Gastroesophageal sphincter (tissue), 4 donors: ENCODE results near the gene PRKCSH. TPM values are rescaled to one million over a fixed set of nuclear protein-coding genes. Genes with fewer than 3 reads are reported as not detected.

Source experiments
- ATAC-seq: fragments of 150-250 bp; one replicate; pipeline ENCODE4 v1.9.1; 2016; ENCODE audit warnings: mild to moderate bottlenecking, moderate library complexity
- H3K27ac ChIP-seq, 4 donors: fragments of 200-600 bp; sonication (generic) in 3 of 4; 1 replicate in 3 of 4; 2 replicates in 1 of 4; pipeline ENCODE4 v1.5.1; 2016 to 2019
- H3K27me3 ChIP-seq: fragments of 200-600 bp; sonication (generic); one replicate; pipeline ENCODE4 v1.5.1; 2019
- H3K36me3 ChIP-seq, 2 donors: fragments of 200-600 bp; sonication (generic); one replicate each; pipeline ENCODE4 v1.5.1; 2019; ENCODE audit warnings: control low read depth in 1 of 2
- H3K4me1 ChIP-seq, 3 donors: fragments of 200-600 bp; sonication (generic); 1 replicate in 2 of 3; 2 replicates in 1 of 3; pipeline ENCODE4 v1.5.1; 2016 to 2019; ENCODE audit warnings: control low read depth in 2 of 3
- H3K4me3 ChIP-seq, 2 donors: fragments of 200-600 bp; sonication (generic); one replicate each; pipeline ENCODE4 v1.5.1; 2019; ENCODE audit warnings: mild to moderate bottlenecking in 1 of 2, moderate library complexity in 1 of 2
- H3K9me3 ChIP-seq, 3 donors: fragments of 200-600 bp; sonication (generic); one replicate each; pipeline ENCODE4 v1.5.1; 2017 to 2019; ENCODE audit warnings: control low read depth in 2 of 3
- EP300 ChIP-seq: sonication (generic); formaldehyde crosslinking; IDR thresholded peaks from one replicate; pipeline ENCODE4 v1.6.1; 2017; ENCODE audit warnings: antibody characterized with exemption, mild to moderate bottlenecking
- POLR2A ChIP-seq, 2 donors: fragments of 450-650 bp; IDR thresholded peaks; one replicate each; pipeline ENCODE4 v1.6.1; 2017; ENCODE audit warnings: antibody characterized with exemption in 2 of 2, mild to moderate bottlenecking in 2 of 2, moderate library complexity in 1 of 2
- POLR2AphosphoS5 ChIP-seq: sonication (generic); formaldehyde crosslinking; IDR thresholded peaks from one replicate; pipeline ENCODE4 v1.6.1; 2017; ENCODE audit warnings: antibody characterized with exemption
- WGBS, 2 donors: methylation state at CpG; one replicate each; pipeline ENCODE4 v1.1.5; 2018; ENCODE audit warnings: low coverage in 1 of 2; 5-methylcytosine and 5-hydroxymethylcytosine counted together
- total RNA-seq, 4 donors: library from RNA; depleted of rRNA; stranded (reverse); fragments of >200 nt; gene quantifications; one replicate each; pipeline ENCODE4 v1.1.0, GENCODE V29; 2016
- TF ChIP-seq, protein P1 (sequence below), 4 experiments: fragments of 200-600 bp in 2 of 4; fragments of 450-650 bp in 2 of 4; sonication (generic) in 1 of 4; IDR thresholded peaks; one replicate each; pipeline ENCODE4 v1.5.1; 2017 to 2019; ENCODE audit warnings: antibody characterized with exemption in 4 of 4, mild to moderate bottlenecking in 2 of 4, moderate library complexity in 2 of 4

The PRKCSH gene
- total RNA-seq, 4 donors from 2014 or later, result 72.8 to 112 (median 85.8) TPM

DNA sequence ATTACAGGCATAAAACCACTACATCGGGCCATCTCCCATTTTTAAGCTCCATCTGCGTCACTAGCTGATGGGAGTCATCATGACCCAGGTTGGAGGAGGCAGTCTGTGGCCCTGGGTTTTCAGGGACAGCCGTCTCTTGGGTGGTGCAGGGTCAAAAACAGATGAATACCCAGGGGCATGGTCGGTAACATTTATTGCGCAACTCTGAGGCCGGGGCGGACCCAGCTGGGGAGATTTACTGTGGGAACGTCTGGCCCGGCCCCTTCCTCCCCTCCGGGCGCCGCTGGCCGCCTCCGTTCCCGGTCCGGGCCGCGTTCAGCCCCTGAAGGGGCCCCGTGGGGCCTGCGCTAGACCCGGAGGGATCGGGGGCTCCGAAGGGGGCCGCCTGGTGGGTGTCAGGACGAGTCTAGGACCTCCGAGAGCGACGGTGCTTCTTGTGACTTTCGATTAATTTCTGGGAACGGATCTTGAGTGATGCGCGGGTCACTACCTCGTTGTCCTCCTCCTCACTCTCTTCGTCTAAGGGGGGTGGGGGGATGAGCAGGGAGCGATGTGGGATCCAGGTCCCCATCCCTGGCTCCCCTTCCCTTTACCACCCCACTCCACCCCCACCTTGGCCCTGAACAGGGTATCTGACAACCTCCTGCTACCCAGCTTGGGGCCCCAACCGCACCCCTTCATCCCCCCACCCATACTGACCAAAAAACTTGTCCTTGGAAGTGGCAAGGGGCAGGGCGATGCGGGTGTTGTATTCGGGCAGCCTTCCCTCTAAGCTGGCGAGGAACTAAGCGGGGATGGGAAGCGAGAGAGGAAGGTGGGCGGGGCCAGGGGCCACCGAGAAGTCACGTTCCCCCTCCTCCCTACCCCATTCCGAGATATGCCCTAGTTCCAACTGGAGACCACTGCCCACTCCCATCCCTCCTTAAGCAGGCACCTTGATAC lies 14.7 kb upstream of the PRKCSH start:
- Histone ChIP-seq H3K27ac (peak overlapping the region in 2 of 4 donors; percentile 25 to 32), H3K9me3 (no peaks in the 10 kb centered on the region), H3K27me3 (peaks cover 86% of the 10 kb centered on the region), H3K4me3 (peak overlapping the region in 1 of 2 donors; percentile 44), H3K36me3 (no peaks in the 10 kb centered on the region), H3K4me1 (peaks cover 0 to 53% (median 31%) of the 10 kb centered on the region in 3 donors)
- 4 to 20% methylated on average over 10 to 22 of the region's 46 CpGs for WGBS, 2 donors
- peak; percentile 57 for ATAC-seq
- TF ChIP-seq POLR2AphosphoS5 (no peak), POLR2A (IDR thresholded peaks at IDR 0.05) (no peak), EP300 (no peak)

DNA sequence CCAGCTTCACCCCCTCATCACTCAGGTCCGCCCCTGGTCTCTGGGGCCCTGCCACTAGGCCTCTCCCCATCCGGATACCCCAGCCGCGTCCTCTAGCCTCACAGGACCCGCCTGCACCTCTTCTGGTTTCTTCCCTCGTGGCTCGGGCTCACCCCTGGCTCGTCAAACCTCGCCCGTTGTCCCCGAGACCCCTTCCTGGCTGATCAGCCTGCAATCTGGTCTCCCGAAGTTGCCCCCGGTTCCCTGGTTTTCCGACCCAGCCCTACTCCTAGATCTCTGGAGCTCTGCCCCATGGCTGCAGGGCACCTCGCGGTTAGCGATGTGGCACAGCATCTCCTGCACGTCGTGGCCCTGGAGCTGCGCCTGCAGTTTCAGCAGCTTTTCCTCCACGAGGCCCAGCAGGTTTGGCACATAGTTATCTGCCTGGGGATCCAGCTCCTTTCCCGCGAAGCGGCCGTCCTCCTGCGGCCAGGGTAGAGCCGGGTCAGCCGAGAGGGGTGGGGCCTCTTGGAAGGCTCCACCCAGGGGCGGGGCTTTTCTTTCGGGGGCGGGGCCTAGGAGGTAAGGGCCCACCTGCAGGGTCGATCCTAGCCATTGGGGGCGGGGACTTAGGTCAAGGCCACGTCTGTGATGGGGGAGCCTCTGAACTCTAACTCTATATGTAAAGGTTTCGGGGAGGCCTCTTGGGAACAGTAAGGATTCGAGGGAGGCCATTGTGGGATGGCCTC lies 13.9 kb upstream of the PRKCSH start:
- H3K27me3 ChIP-seq, result peaks cover 82% of the 10 kb centered on the region
- peak overlapping the region in 1 of 4 donors; percentile 25 for H3K27ac ChIP-seq
- no peak for TF ChIP-seq POLR2AphosphoS5
- no peak for TF ChIP-seq EP300
- no peaks in the 10 kb centered on the region for H3K36me3 ChIP-seq
- WGBS, 2 donors, result 36 to 80% methylated on average over 1 to 15 of the region's 36 CpGs
- no peaks in the 10 kb centered on the region for H3K9me3 ChIP-seq
- H3K4me3 ChIP-seq, result peak overlapping the region in 1 of 2 donors; percentile 44
- H3K4me1 ChIP-seq, result peaks cover 0 to 53% (median 31%) of the 10 kb centered on the region in 3 donors
- ATAC-seq, result peak; percentile 32

DNA sequence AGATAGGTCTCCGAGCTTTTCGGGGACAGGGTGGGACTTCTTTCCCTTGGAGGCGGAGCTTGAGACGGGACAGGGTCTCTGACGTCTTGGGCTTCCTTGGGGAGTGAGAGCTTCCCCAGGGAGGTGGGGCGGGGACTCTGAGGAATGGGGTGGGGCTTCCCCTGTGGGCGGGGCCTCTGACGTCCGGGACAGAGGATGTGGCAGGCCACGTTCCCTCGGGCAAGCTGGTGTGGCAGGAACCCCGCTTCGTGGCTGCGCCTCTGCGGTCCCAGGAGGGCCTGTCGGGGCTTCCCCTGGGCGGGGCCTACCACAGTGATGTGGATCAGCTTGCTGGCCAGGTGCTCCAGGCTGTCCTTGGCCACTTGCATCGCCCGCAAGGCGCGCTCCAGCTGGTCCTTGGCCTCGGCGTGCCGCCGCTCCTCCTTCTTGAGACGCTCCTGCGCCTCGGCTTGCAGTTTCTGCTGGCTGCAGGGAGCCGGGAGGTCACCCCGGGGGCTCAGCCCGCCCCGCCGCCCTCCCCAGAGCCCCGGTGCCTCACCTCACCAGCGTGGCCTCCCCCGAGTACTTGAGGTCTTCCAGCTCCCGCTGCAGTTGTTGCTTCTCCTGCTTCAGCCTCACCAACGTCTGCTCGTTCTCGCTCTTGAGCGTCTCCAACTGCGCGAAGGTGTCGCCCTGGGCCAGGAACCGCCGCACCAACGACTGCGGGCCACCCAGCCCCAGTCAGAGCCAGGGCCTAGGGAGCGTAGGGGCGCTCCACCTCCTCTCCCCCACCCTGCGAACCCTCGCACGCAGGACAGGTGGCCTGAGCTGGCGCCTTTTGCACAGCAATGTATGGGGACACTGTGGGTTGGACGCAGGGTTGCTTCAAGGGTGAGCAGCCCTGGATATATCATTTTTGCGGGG lies 13.0 kb upstream of the PRKCSH start:
- H3K36me3 ChIP-seq, result no peaks in the 10 kb centered on the region
- peak; percentile 54 for ATAC-seq
- no CpG with 5 or more reads among the region's 56 CpGs for WGBS, 2 donors
- H3K27ac ChIP-seq, result peak overlapping the region in 1 of 4 donors; percentile 23
- TF ChIP-seq POLR2A (IDR thresholded peaks at IDR 0.05) (no peak), EP300 (no peak), POLR2AphosphoS5 (no peak)
- TF ChIP-seq, protein P1, sequence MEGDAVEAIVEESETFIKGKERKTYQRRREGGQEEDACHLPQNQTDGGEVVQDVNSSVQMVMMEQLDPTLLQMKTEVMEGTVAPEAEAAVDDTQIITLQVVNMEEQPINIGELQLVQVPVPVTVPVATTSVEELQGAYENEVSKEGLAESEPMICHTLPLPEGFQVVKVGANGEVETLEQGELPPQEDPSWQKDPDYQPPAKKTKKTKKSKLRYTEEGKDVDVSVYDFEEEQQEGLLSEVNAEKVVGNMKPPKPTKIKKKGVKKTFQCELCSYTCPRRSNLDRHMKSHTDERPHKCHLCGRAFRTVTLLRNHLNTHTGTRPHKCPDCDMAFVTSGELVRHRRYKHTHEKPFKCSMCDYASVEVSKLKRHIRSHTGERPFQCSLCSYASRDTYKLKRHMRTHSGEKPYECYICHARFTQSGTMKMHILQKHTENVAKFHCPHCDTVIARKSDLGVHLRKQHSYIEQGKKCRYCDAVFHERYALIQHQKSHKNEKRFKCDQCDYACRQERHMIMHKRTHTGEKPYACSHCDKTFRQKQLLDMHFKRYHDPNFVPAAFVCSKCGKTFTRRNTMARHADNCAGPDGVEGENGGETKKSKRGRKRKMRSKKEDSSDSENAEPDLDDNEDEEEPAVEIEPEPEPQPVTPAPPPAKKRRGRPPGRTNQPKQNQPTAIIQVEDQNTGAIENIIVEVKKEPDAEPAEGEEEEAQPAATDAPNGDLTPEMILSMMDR (IDR thresholded peaks at IDR 0.05), result no peak
- no peaks in the 10 kb centered on the region for H3K9me3 ChIP-seq
- H3K27me3 ChIP-seq, result peaks cover 73% of the 10 kb centered on the region
- H3K4me3 ChIP-seq, result peak overlapping the region in 1 of 2 donors; percentile 44
- H3K4me1 ChIP-seq, result peaks cover 0 to 53% (median 31%) of the 10 kb centered on the region in 3 donors

DNA sequence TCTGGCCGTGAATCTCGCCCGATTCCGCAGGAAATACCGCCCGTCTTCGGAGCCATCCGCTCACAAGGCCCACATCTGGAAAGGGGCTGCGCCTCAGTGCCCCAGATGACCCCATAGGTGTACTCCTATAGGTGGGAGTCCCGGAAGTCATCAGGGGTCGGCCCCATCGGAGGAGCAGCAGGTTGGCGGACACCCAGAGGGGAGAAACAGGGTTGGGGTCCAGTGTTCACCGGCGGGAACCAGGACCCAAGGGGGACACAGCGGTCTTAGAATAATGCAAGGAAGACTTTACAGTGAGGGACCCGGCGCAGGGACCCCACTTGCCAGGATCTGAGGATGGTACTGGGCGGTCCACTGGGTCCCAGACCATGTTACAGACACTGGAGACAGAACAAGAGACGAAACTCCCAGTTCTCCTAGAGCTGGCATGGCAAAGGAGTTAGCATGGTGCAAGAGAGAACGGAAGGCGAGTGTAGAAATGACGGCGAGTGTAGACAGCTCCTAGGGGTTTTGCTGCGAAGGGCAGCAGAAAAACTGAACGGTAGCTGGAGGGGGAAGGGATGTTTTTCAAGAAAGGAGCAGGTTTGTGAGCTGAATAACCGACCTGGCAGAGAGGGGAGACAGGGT lies 12.2 kb upstream of the PRKCSH start:
- peaks cover 65% of the 10 kb centered on the region for H3K27me3 ChIP-seq
- TF ChIP-seq POLR2AphosphoS5 (no peak), EP300 (no peak), POLR2A (IDR thresholded peaks at IDR 0.05) (no peak)
- TF ChIP-seq, protein P1 (IDR thresholded peaks at IDR 0.05), result no peak
- ATAC-seq, result no peak
- 21 to 56% methylated on average over 5 to 8 of the region's 27 CpGs for WGBS, 2 donors
- H3K4me3 ChIP-seq, result no peak overlapping the region
- H3K27ac ChIP-seq, result no peak overlapping the region
- H3K9me3 ChIP-seq, result no peaks in the 10 kb centered on the region
- H3K36me3 ChIP-seq, result no peaks in the 10 kb centered on the region
- peaks cover 0 to 51% (median 31%) of the 10 kb centered on the region in 3 donors for H3K4me1 ChIP-seq

DNA sequence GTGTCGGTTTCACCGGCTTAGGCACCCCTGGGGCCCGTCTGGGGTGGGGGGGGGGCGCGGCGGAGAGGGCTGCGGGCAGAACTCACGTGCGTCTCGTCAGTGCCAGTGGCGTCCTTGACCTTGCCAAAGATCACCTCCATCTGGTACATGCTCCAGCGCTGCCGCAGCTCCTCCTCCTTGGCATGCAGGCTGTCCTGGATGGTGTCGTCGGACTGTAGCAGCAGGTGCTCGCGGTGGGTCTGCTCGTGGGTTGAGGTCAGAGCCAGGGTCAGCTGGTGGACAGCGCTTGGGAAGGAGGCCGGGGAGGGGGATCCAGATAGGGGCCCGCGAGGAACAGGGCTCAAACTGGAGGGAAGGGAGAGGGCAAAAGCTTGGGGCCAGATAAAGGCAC lies 11.6 kb upstream of the PRKCSH start:
- no peak overlapping the region for H3K4me3 ChIP-seq
- H3K27me3 ChIP-seq, result peaks cover 59% of the 10 kb centered on the region
- 4% methylated on average over 4 of the region's 22 CpGs; no CpG with 5 or more reads in 1 of the 2 donors for WGBS, 2 donors
- no peak for ATAC-seq
- H3K27ac ChIP-seq, result no peak overlapping the region
- H3K9me3 ChIP-seq, result no peaks in the 10 kb centered on the region
- H3K4me1 ChIP-seq, result peaks cover 0 to 46% (median 26%) of the 10 kb centered on the region in 3 donors
- TF ChIP-seq, protein P1 (IDR thresholded peaks at IDR 0.05), result no peak
- TF ChIP-seq EP300, result no peak
- TF ChIP-seq POLR2AphosphoS5, result no peak
- no peak for TF ChIP-seq POLR2A (IDR thresholded peaks at IDR 0.05)
- no peaks in the 10 kb centered on the region for H3K36me3 ChIP-seq
